Mesothelial cell of epicardium (in vitro differentiated cells): ENCODE measurements around the gene ARPC5. TPM values are rescaled to one million over a fixed set of nuclear protein-coding genes. Genes with fewer than 3 reads are reported as not detected.

Experiments
- DNase-seq, 2 experiments: peaks; one replicate each; pipeline ENCODE4 v3.0.0; 2021; ENCODE audit warnings: low spot score in 2 of 2; ENCODE audit not compliant: unreplicated experiment in 2 of 2
- H3K27ac Mint-ChIP-seq: 2 replicates; pipeline ENCODE4 v1.8.0; 2021; ENCODE audit warnings: mixed read lengths
- H3K27me3 Mint-ChIP-seq: 2 replicates; pipeline ENCODE4 v1.8.0; 2021; ENCODE audit warnings: low read depth, mixed read lengths
- H3K36me3 Mint-ChIP-seq: 2 replicates; pipeline ENCODE4 v1.8.0; 2021; ENCODE audit warnings: mixed read lengths
- H3K4me1 Mint-ChIP-seq: 2 replicates; pipeline ENCODE4 v1.8.0; 2021; ENCODE audit warnings: mixed read lengths
- H3K4me3 Mint-ChIP-seq: 2 replicates; pipeline ENCODE4 v1.8.0; 2021; ENCODE audit warnings: mild to moderate bottlenecking, moderate library complexity, mixed read lengths
- H3K9me3 Mint-ChIP-seq: 2 replicates; pipeline ENCODE4 v1.8.0; 2021; ENCODE audit warnings: mixed read lengths
- CTCF ChIP-seq: fragments of 200-600 bp; sonication (generic); IDR thresholded peaks from one replicate; pipeline ENCODE4 v1.5.0; 2021; ENCODE audit warnings: antibody characterized with exemption; ENCODE audit not compliant: unreplicated experiment
- total RNA-seq: library from RNA; stranded (reverse); gene quantifications from 3 replicates; pipeline ENCODE4 v1.2.1, GENCODE V29; 2021

Gene ARPC5
- total RNA-seq, 1 donor from 2014 or later = 73.9 TPM

GRCh38 chr1:183602510-183602909 is 33.1 kb downstream of the ARPC5 start:
- no peak for TF ChIP-seq CTCF
- H3K27me3 Mint-ChIP-seq = peaks cover 2% of the 10 kb centered on the region
- H3K4me3 Mint-ChIP-seq = no peak overlapping the region
- peaks cover 3% of the 10 kb centered on the region for H3K9me3 Mint-ChIP-seq
- H3K27ac Mint-ChIP-seq = no peak overlapping the region
- H3K4me1 Mint-ChIP-seq = peaks cover 9% of the 10 kb centered on the region
- no peak for DNase-seq
- no peaks in the 10 kb centered on the region for H3K36me3 Mint-ChIP-seq

- no peak for DNase-seq
- no peak overlapping the region for H3K4me3 Mint-ChIP-seq
- TF ChIP-seq CTCF = no peak
- H3K27me3 Mint-ChIP-seq = peaks cover 2% of the 10 kb centered on the region
- no peaks in the 10 kb centered on the region for H3K36me3 Mint-ChIP-seq
- H3K9me3 Mint-ChIP-seq = peaks cover 3% of the 10 kb centered on the region
- H3K27ac Mint-ChIP-seq = no peak overlapping the region
- peaks cover 9% of the 10 kb centered on the region for H3K4me1 Mint-ChIP-seq
Measured at GRCh38 chr1:183600634-183601033, 34.9 kb downstream of the ARPC5 start.

DNA sequence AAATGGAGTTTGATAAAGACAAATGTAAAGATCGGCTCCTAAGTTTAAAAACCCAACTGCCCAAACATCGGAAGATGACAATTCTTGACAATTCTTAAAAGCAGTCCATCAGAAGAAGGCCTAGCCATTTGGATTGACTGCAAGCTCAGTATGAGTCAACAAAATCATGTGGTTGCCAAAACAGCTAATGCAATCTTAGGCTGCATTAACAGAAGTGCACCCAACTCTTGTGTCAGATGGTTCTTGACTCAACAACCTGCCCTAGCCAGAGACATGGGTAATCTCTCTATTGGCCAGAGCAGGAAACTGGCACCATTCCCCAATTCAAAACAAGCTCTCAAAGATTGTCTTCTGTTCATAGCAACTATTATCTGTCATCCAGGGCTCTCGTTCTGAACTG is 35.4 kb downstream of the ARPC5 start:
- Mint-ChIP-seq H3K27me3 (peaks cover under 1% of the 10 kb centered on the region), H3K27ac (no peak overlapping the region), H3K4me3 (no peak overlapping the region), H3K9me3 (peaks cover 3% of the 10 kb centered on the region), H3K36me3 (no peaks in the 10 kb centered on the region), H3K4me1 (peaks cover 9% of the 10 kb centered on the region)
- no peak for DNase-seq
- no peak for TF ChIP-seq CTCF

GRCh38 chr1:183598386-183598785 is 37.2 kb downstream of the ARPC5 start:
- no peak for DNase-seq
- H3K36me3 Mint-ChIP-seq = no peaks in the 10 kb centered on the region
- peaks cover 3% of the 10 kb centered on the region for H3K9me3 Mint-ChIP-seq
- peaks cover 6% of the 10 kb centered on the region for H3K4me1 Mint-ChIP-seq
- no peak for TF ChIP-seq CTCF
- H3K27ac Mint-ChIP-seq = no peak overlapping the region
- H3K27me3 Mint-ChIP-seq = no peaks in the 10 kb centered on the region
- H3K4me3 Mint-ChIP-seq = no peak overlapping the region

DNA sequence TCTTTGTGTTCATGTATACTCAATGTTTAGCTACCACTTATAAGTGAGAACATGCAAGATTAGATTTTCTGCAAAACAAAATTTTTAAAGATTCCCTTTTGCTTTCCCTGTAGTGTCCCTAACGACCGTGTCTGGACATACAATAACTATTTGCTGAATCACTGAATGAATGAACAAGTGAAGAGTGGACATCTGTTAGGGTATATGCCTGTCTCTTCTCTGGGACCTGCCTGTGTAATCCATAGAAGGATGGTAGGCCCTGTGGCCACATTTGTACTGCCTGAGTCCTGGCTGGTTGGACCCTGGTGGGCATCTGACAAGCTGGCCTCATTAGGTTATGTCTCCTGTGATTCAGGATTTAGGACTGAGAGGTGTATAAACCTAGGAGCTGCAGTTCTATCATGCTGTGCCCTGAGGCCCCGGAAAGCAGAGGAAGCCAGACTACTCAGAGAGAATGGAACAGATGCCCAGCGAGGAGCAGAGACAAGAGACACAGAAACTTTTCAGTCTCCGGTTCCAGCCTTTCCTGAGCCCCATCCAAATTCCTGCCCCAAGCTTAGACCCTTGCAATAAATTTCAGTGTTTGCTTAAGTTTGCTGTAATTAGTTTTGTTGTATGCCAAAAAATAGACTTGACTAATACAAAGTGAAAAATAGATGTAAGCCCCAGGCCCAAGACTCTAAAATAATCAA is 37.8 kb downstream of the ARPC5 start:
- H3K9me3 Mint-ChIP-seq = peaks cover 3% of the 10 kb centered on the region
- no peak overlapping the region for H3K4me3 Mint-ChIP-seq
- TF ChIP-seq CTCF = no peak
- no peak overlapping the region for H3K27ac Mint-ChIP-seq
- peaks cover 6% of the 10 kb centered on the region for H3K4me1 Mint-ChIP-seq
- DNase-seq = no peak
- no peaks in the 10 kb centered on the region for H3K27me3 Mint-ChIP-seq
- no peaks in the 10 kb centered on the region for H3K36me3 Mint-ChIP-seq

DNA sequence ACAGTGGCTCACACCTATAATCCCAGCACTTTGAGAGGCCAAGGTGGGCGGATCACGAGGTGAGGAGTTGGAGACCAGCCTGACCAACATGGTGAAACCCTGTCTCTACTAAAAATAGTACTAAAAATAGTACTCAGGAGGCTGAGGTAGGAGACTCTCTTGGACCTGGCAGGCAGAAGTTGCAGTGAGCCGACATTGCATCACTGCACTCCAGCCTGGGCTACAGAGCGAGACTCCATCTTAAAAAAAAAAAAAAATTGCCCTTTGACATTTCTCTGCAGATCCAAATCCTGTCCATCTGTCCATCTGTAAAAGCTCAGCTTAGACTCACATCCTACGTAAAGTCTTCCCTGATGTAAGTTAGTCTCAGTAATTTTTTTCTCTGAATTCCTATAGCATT is 39.1 kb downstream of the ARPC5 start:
- DNase-seq = no peak
- Mint-ChIP-seq H3K4me3 (no peak overlapping the region), H3K9me3 (peaks cover 3% of the 10 kb centered on the region), H3K36me3 (no peaks in the 10 kb centered on the region), H3K27ac (no peak overlapping the region), H3K27me3 (no peaks in the 10 kb centered on the region), H3K4me1 (peaks cover 6% of the 10 kb centered on the region)
- TF ChIP-seq CTCF = no peak
